Measurements from ENCODE around the gene GRAMD2B. TPM values are rescaled to one million over a fixed set of nuclear protein-coding genes. Genes with fewer than 3 reads are reported as not detected.
A peak's percentile ranks its signal among the peaks of the same experiment; 100 is the strongest.

GRAMD2B gene
- total RNA-seq, 1 experiment from 2014 or later = 7.2 TPM

DNA sequence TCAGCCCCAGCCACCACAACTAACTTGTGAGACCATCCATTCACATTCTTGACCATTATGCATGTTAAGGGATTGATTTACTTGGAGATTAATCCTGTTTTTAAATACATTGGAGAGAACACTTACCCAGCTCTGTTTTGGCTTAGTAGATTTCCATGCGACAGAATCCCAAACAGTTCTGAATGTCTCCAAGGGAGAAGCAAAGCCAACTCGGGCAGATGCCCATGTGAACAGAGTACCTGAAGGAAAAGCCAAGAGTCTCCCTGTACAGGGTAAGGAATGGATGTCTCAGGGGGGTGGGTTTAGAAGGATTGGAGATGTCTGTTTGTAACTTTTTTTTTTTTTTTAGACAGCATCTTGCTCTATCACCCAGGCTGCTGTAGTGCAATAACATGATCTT, 61.0 kb downstream of the GRAMD2B start:
- H3K79me2 ChIP-seq (ENCODE audit: insufficient read depth, low read length) = no peaks in the 10 kb centered on the region
- ChIA-PET POLR2A (no interaction called here), RAD21 (ENCODE audit: low non-redundant PET in 1 of 2, low total read pairs in 2 of 2, uncharacterized antibody in 2 of 2, unreplicated experiment in 2 of 2) (no interaction called here), CTCF (interaction anchor here (2.0 kb wide), 1 partner anchor 16 kb away, joined by 6 read pairs; no protein-coding TSS in a partner anchor)
- no peaks in the 10 kb centered on the region for H3K9me2 ChIP-seq (ENCODE audit: insufficient read depth)
- no peak for TF ChIP-seq SRF (IDR thresholded peaks at IDR 0.05; ENCODE audit: low read depth)
- TF ChIP-seq YY1 (IDR thresholded peaks at IDR 0.05; ENCODE audit: extremely low read depth, insufficient replicate concordance, low read depth, low read length) = no peak
- TF ChIP-seq, protein P1, sequence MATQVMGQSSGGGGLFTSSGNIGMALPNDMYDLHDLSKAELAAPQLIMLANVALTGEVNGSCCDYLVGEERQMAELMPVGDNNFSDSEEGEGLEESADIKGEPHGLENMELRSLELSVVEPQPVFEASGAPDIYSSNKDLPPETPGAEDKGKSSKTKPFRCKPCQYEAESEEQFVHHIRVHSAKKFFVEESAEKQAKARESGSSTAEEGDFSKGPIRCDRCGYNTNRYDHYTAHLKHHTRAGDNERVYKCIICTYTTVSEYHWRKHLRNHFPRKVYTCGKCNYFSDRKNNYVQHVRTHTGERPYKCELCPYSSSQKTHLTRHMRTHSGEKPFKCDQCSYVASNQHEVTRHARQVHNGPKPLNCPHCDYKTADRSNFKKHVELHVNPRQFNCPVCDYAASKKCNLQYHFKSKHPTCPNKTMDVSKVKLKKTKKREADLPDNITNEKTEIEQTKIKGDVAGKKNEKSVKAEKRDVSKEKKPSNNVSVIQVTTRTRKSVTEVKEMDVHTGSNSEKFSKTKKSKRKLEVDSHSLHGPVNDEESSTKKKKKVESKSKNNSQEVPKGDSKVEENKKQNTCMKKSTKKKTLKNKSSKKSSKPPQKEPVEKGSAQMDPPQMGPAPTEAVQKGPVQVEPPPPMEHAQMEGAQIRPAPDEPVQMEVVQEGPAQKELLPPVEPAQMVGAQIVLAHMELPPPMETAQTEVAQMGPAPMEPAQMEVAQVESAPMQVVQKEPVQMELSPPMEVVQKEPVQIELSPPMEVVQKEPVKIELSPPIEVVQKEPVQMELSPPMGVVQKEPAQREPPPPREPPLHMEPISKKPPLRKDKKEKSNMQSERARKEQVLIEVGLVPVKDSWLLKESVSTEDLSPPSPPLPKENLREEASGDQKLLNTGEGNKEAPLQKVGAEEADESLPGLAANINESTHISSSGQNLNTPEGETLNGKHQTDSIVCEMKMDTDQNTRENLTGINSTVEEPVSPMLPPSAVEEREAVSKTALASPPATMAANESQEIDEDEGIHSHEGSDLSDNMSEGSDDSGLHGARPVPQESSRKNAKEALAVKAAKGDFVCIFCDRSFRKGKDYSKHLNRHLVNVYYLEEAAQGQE (IDR thresholded peaks at IDR 0.05; ENCODE audit: low read depth) = no peak
- TF ChIP-seq EGR1 (IDR thresholded peaks at IDR 0.05; ENCODE audit: low read depth) = no peak
- no peak for TF ChIP-seq POLR2A (IDR thresholded peaks at IDR 0.05; ENCODE audit: borderline replicate concordance, extremely low read depth, insufficient read depth, insufficient read length)
- no peak for TF ChIP-seq JUND (IDR thresholded peaks at IDR 0.05)
- no peaks in the 10 kb centered on the region for H4K20me1 ChIP-seq (ENCODE audit: insufficient read depth)
- peaks cover 8 to 21% of the 10 kb centered on the region in 2 experiments; a peak in 3 of 4 replicates for H3K36me3 ChIP-seq (ENCODE audit: control insufficient read depth in 1 of 2, insufficient read depth in 2 of 2, low read length in 2 of 2)
- BruUV-seq (replicated peaks) = no TSS peak
- H3K27ac ChIP-seq (ENCODE audit: low read depth, low read length) = no peak overlapping the region
- intact Hi-C loops (cut with micrococcal nuclease) = no loop called here
- H3K4me1 ChIP-seq (ENCODE audit: control insufficient read depth in 1 of 2, insufficient read depth in 2 of 2, low read length in 2 of 2) = no peaks in the 10 kb centered on the region
- no peak for DNase-seq (ENCODE audit: low read depth, low spot score)
- H3K9me3 ChIP-seq (ENCODE audit: control insufficient read depth in 1 of 2, insufficient read depth in 1 of 2, low read depth in 1 of 2, low read length in 2 of 2) = no peaks in the 10 kb centered on the region
- no peak overlapping the region for H2AFZ ChIP-seq (ENCODE audit: low read depth, low read length, poor library complexity, severe bottlenecking)
- H3K9ac ChIP-seq (ENCODE audit: low read length) = no peak overlapping the region
- H3K4me3 ChIP-seq (replicated peaks in 1 of 2; ENCODE audit: low read depth in 1 of 2, low read length in 2 of 2) = no peak overlapping the region
- no peak for ATAC-seq
- H3K27me3 ChIP-seq (ENCODE audit: insufficient read depth, low read length) = no peaks in the 10 kb centered on the region
- H3K4me2 ChIP-seq (ENCODE audit: low read length) = no peak overlapping the region

DNA sequence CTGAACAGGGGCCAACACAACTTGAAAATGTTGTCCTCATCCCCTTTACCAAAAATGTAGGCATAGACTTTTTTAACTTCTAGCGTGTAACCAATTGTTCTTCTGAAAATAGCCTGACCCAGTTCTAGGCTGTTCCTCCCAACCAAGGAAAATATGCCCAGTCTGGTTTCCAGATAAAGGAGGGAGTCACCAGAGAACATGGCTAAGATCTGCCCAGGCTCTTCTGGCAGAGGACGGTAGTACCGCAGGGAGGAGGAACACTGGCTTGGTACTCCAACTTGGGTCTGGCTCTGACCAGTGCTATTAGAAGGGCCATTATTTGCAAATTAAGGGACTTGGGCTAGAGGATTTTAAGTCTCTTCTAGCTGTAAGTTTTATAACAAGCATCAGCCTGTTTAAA, 63.1 kb downstream of the GRAMD2B start:
- ATAC-seq (peak; percentile 38; the same call in 1 of the 2 replicates), DNase-seq (ENCODE audit: low read depth, low spot score) (no peak)
- Histone ChIP-seq H3K4me2 (ENCODE audit: low read length) (no peak overlapping the region), H2AFZ (ENCODE audit: low read depth, low read length, poor library complexity, severe bottlenecking) (no peak overlapping the region), H3K27me3 (ENCODE audit: insufficient read depth, low read length) (no peaks in the 10 kb centered on the region), H3K9me3 (ENCODE audit: control insufficient read depth in 1 of 2, insufficient read depth in 1 of 2, low read depth in 1 of 2, low read length in 2 of 2) (no peaks in the 10 kb centered on the region), H3K9ac (ENCODE audit: low read length) (no peak overlapping the region), H3K27ac (ENCODE audit: low read depth, low read length) (no peak overlapping the region), H3K9me2 (ENCODE audit: insufficient read depth) (no peaks in the 10 kb centered on the region), H3K4me1 (ENCODE audit: control insufficient read depth in 1 of 2, insufficient read depth in 2 of 2, low read length in 2 of 2) (no peaks in the 10 kb centered on the region), H4K20me1 (ENCODE audit: insufficient read depth) (no peaks in the 10 kb centered on the region), H3K79me2 (ENCODE audit: insufficient read depth, low read length) (no peaks in the 10 kb centered on the region), H3K4me3 (replicated peaks in 1 of 2; ENCODE audit: low read depth in 1 of 2, low read length in 2 of 2) (no peak overlapping the region), H3K36me3 (ENCODE audit: control insufficient read depth in 1 of 2, insufficient read depth in 2 of 2, low read length in 2 of 2) (peaks cover 8 to 18% of the 10 kb centered on the region in 2 experiments; a peak in 3 of 4 replicates)
- intact Hi-C loops (cut with micrococcal nuclease) = no loop called here
- ChIA-PET RAD21 (ENCODE audit: low non-redundant PET in 1 of 2, low total read pairs in 2 of 2, uncharacterized antibody in 2 of 2, unreplicated experiment in 2 of 2) (no interaction called here), CTCF (no interaction called here), POLR2A (no interaction called here)
- no peak for TF ChIP-seq POLR2AphosphoS5 (IDR thresholded peaks at IDR 0.05; ENCODE audit: low read depth, low read length)
- TF ChIP-seq FOSL1 (IDR thresholded peaks at IDR 0.05; ENCODE audit: low read depth) = no peak
- no peak for TF ChIP-seq ELF1 (IDR thresholded peaks at IDR 0.05; ENCODE audit: borderline replicate concordance, low read depth)
- TF ChIP-seq YY1 (IDR thresholded peaks at IDR 0.05; ENCODE audit: extremely low read depth, insufficient replicate concordance, low read depth, low read length) = no peak
- TF ChIP-seq ZFX (IDR thresholded peaks at IDR 0.05) = no peak
- TF ChIP-seq EGR1 (IDR thresholded peaks at IDR 0.05; ENCODE audit: low read depth) = no peak
- TF ChIP-seq POLR2A (IDR thresholded peaks at IDR 0.05; ENCODE audit: borderline replicate concordance, extremely low read depth, insufficient read depth, insufficient read length) = no peak
- no peak for TF ChIP-seq EZH2phosphoT487 (IDR thresholded peaks at IDR 0.05; ENCODE audit: borderline replicate concordance)
- no TSS peak for BruUV-seq (replicated peaks)
